Putamen (tissue), 1 donor: ENCODE measurements around the gene FAM240B.

Experiments
- DNase-seq: peaks from one replicate; pipeline ENCODE4 v3.0.0-alpha.2; 2016; ENCODE audit warnings: low spot score

FAM240B gene

GRCh38 chr9:38668791-38669466 lies 51.0 kb downstream of the FAM240B start:
- no peak for DNase-seq

GRCh38 chr9:38662763-38663593 lies 57.0 kb downstream of the FAM240B start:
- peak; percentile 74 for DNase-seq

DNA sequence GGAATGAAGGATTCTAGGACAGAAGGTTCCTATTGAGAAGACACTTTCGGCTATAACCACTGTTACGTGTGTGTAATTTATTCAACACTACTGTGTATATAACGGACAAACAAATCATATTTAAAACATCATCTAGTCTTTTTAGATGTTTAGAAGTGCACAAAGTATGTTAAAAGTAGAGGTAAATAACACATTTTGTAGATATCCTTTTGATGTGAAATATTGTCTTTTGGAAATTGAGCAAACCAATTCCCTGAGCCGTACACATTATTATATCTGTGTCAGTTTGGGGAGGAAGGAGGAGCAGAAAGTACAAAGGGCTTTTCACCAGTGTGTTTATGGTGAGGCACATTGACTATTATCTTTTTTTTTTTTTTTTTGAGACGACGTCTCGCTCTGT lies 60.4 kb downstream of the FAM240B start:
- DNase-seq: no peak

GRCh38 chr9:38656896-38657295 lies 63.0 kb downstream of the FAM240B start:
- no peak for DNase-seq

GRCh38 chr9:38652486-38652885 lies 67.4 kb downstream of the FAM240B start:
- peak; percentile 73 for DNase-seq

GRCh38 chr9:38652044-38652443 lies 67.9 kb downstream of the FAM240B start:
- DNase-seq: no peak

- peak; percentile 65 for DNase-seq
Measured at GRCh38 chr9:38651400-38652042, 68.4 kb downstream of the FAM240B start.

DNA sequence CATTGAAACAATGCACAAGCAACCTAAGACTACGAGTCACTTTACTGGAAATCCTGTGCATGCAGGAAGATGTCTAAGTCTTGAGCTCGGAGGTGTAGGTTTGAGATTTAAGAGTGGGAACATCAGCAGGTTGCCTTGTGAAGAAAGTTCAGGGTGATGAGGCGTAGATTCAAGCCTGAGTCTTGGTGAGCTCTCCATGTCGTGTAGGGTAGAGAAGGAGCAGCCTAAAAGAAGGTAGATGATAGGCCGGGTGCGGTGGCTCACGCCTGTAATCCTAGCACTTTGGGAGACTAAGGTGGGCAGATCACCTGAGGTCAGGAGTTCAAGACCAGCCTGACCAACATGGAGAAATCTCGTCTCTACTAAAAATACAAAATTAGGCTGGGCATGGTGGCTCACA lies 69.4 kb downstream of the FAM240B start:
- DNase-seq: no peak

- peak; percentile 73 for DNase-seq
Measured at GRCh38 chr9:38649731-38650363, 70.1 kb downstream of the FAM240B start.

GRCh38 chr9:38644601-38645000 lies 75.3 kb downstream of the FAM240B start:
- DNase-seq: no peak
